Liver (tissue), 9 donors: ENCODE data around the gene ANKMY1. TPM values are rescaled to one million over a fixed set of nuclear protein-coding genes. Genes with fewer than 3 reads are reported as not detected.

Source experiments
- DNase-seq: peaks from one replicate; pipeline ENCODE4 v3.0.0-alpha.2; 2017; ENCODE audit warnings: low spot score
- H3K27ac ChIP-seq, 2 donors: one replicate each; pipeline ENCODE4 v1.7.0; 2013; ENCODE audit warnings: inconsistent platforms in 2 of 2, low read length in 2 of 2, control low read depth in 1 of 2, low read depth in 1 of 2, mild to moderate bottlenecking in 1 of 2
- H3K27me3 ChIP-seq, 4 donors: one replicate each; pipeline versions ENCODE4 v1.6.1 to v1.7.0; 2013; ENCODE audit warnings: low read length in 3 of 4, inconsistent platforms in 1 of 4, mild to moderate bottlenecking in 1 of 4, moderate library complexity in 1 of 4; ENCODE audit not compliant: control insufficient read depth in 4 of 4, insufficient read depth in 4 of 4
- H3K36me3 ChIP-seq, 4 donors: one replicate each; pipeline versions ENCODE4 v1.6.1 to v1.7.0; 2013; ENCODE audit warnings: low read length in 3 of 4, mild to moderate bottlenecking in 3 of 4, low read depth in 1 of 4, moderate library complexity in 1 of 4; ENCODE audit not compliant: control insufficient read depth in 4 of 4, insufficient read depth in 3 of 4
- H3K4me1 ChIP-seq, 4 donors: one replicate each; pipeline versions ENCODE4 v1.6.1 to v1.7.0; 2013; ENCODE audit warnings: low read length in 3 of 4, mild to moderate bottlenecking in 3 of 4, moderate library complexity in 1 of 4; ENCODE audit not compliant: control insufficient read depth in 4 of 4, insufficient read depth in 4 of 4
- H3K4me3 ChIP-seq, 3 donors: one replicate each; pipeline versions ENCODE4 v1.6.1 to v1.7.0; 2013; ENCODE audit warnings: low read length in 3 of 3, control low read depth in 1 of 3, low read depth in 1 of 3, mild to moderate bottlenecking in 1 of 3
- H3K9ac ChIP-seq, 2 donors: one replicate each; pipeline ENCODE4 v1.7.0; 2013; ENCODE audit warnings: low read length in 2 of 2, mild to moderate bottlenecking in 2 of 2, moderate library complexity in 2 of 2, control low read depth in 1 of 2, low read depth in 1 of 2
- H3K9me3 ChIP-seq, 4 donors: one replicate each; pipeline versions ENCODE4 v1.6.1 to v1.7.0; 2013; ENCODE audit warnings: low read length in 3 of 4; ENCODE audit not compliant: control insufficient read depth in 4 of 4
- ATF3 ChIP-seq: IDR thresholded peaks from 2 replicates; pipeline ENCODE4 v1.6.1; 2016; ENCODE audit warnings: antibody characterized with exemption
- CTCF ChIP-seq: fragments of 150-350 bp; IDR thresholded peaks from 2 replicates; pipeline ENCODE4 v1.5.1; 2017; ENCODE audit warnings: improper control_type of control experiment, low read depth, low read length; ENCODE audit not compliant: missing input control
- EGR1 ChIP-seq, 2 donors: IDR thresholded peaks; 2 replicates each; pipeline ENCODE4 v1.6.1; 2016 to 2018; ENCODE audit warnings: antibody characterized with exemption in 2 of 2, low read depth in 2 of 2
- FOXA1 ChIP-seq: IDR thresholded peaks from 2 replicates; pipeline ENCODE4 v1.6.1; 2016; ENCODE audit warnings: antibody characterized with exemption
- FOXA2 ChIP-seq: IDR thresholded peaks from 2 replicates; pipeline ENCODE4 v1.6.1; 2016; ENCODE audit warnings: antibody characterized with exemption
- GABPA ChIP-seq, 2 donors: IDR thresholded peaks in 1 of 2; conservative IDR thresholded peaks in 1 of 2; 2 replicates each; pipeline ENCODE4 v1.6.1; 2016; ENCODE audit warnings: antibody characterized with exemption in 2 of 2, mild to moderate bottlenecking in 1 of 2, moderate library complexity in 1 of 2
- HNF4A ChIP-seq, 2 donors: conservative IDR thresholded peaks; 2 replicates each; pipeline ENCODE4 v1.6.1; 2016; ENCODE audit warnings: antibody characterized with exemption in 2 of 2, mild to moderate bottlenecking in 2 of 2
- HNF4G ChIP-seq: IDR thresholded peaks from 2 replicates; pipeline ENCODE4 v1.6.1; 2016; ENCODE audit warnings: antibody characterized with exemption
- JUND ChIP-seq, 2 donors: IDR thresholded peaks; 2 replicates each; pipeline ENCODE4 v1.6.1; 2016; ENCODE audit warnings: antibody characterized with exemption in 2 of 2
- MAX ChIP-seq: IDR thresholded peaks from 2 replicates; pipeline ENCODE4 v1.6.1; 2016; ENCODE audit warnings: antibody characterized with exemption
- NR2F2 ChIP-seq: IDR thresholded peaks from 2 replicates; pipeline ENCODE4 v1.6.1; 2016; ENCODE audit warnings: antibody characterized with exemption
- RAD21 ChIP-seq, 2 donors: IDR thresholded peaks; 2 replicates each; pipeline ENCODE4 v1.6.1; 2016; ENCODE audit warnings: antibody characterized with exemption in 2 of 2, mild to moderate bottlenecking in 2 of 2
- REST ChIP-seq: IDR thresholded peaks from 2 replicates; pipeline ENCODE4 v1.6.1; 2016; ENCODE audit warnings: antibody characterized with exemption, mild to moderate bottlenecking
- SP1 ChIP-seq: IDR thresholded peaks from 2 replicates; pipeline ENCODE4 v1.6.1; 2018; ENCODE audit warnings: antibody characterized with exemption, mild to moderate bottlenecking
- TAF1 ChIP-seq: conservative IDR thresholded peaks from 2 replicates; pipeline ENCODE4 v1.6.1; 2016; ENCODE audit warnings: antibody characterized with exemption, mild to moderate bottlenecking
- YY1 ChIP-seq: IDR thresholded peaks from 2 replicates; pipeline ENCODE4 v1.6.1; 2016; ENCODE audit warnings: antibody characterized with exemption, mild to moderate bottlenecking
- ZBTB33 ChIP-seq: IDR thresholded peaks from 2 replicates; pipeline ENCODE4 v1.6.1; 2016; ENCODE audit warnings: antibody characterized with exemption
- WGBS: extraction: QIAGEN DNeasy Blood & Tissue Kit; methylation state at CpG from one replicate; pipeline ENCODE4 v1.1.7; 2013; 5-methylcytosine and 5-hydroxymethylcytosine counted together
- polyA plus RNA-seq, 2 donors: library from polyadenylated mRNA; stranded (reverse) in 1 of 2; unstranded in 1 of 2; fragments of 200-250 nt in 1 of 2; fragments of >200 nt in 1 of 2; fragmentation: Nextera tagmentation in 1 of 2; extraction: Ambion mirVana in 1 of 2; gene quantifications; one replicate each; pipeline versions ENCODE4 v1.2.1 to v1.2.3, GENCODE V29; 2013 to 2015
- total RNA-seq, 2 donors: library from RNA; depleted of rRNA; stranded (reverse); fragments of >200 nt; gene quantifications; one replicate each; pipeline ENCODE4 v1.2.3, GENCODE V29; 2014
- donor health status: healthy.
- donor health status: healthy.
- donor health status: healthy.
- donor health status: healthy.
- donor health status: healthy.

The ANKMY1 gene
- total and polyA plus RNA-seq, 4 donors: 2.5 to 12.8 (median 4.2) TPM

GRCh38 chr2:240499309-240500301, 58.2 kb downstream of the ANKMY1 start (continued):
- no peak for TF ChIP-seq RAD21 (IDR thresholded peaks at IDR 0.05)
- TF ChIP-seq HNF4A (conservative IDR thresholded peaks at IDR 0.05): no peak
- TF ChIP-seq FOXA2: no peak
- no peak for TF ChIP-seq FOXA1
- TF ChIP-seq MAX: no peak
- no peak for TF ChIP-seq TAF1
- TF ChIP-seq EGR1 (IDR thresholded peaks at IDR 0.05; ENCODE audit: low read depth in 2 of 2): no peak
- no peak for TF ChIP-seq CTCF
- no peak for TF ChIP-seq HNF4G
- no peak for TF ChIP-seq JUND (IDR thresholded peaks at IDR 0.05)

- H3K36me3 ChIP-seq: peaks cover 0 to 21% (median 5%) of the 10 kb centered on the region in 4 donors
- WGBS: 92% methylated on average over 9 of the region's 9 CpGs
- H3K4me1 ChIP-seq: no peaks in the 10 kb centered on the region
- H3K27me3 ChIP-seq: no peaks in the 10 kb centered on the region
- H3K4me3 ChIP-seq: no peak overlapping the region
- no peak overlapping the region for H3K27ac ChIP-seq
- no peak overlapping the region for H3K9ac ChIP-seq
- H3K9me3 ChIP-seq: no peaks in the 10 kb centered on the region
- TF ChIP-seq JUND (IDR thresholded peaks at IDR 0.05) (no peak), YY1 (no peak), FOXA1 (no peak), REST (no peak), FOXA2 (no peak), HNF4A (conservative IDR thresholded peaks at IDR 0.05) (no peak), GABPA (IDR thresholded peaks at IDR 0.05 in 1 of 2, conservative IDR thresholded peaks at IDR 0.05 in 1 of 2) (no peak), EGR1 (IDR thresholded peaks at IDR 0.05; ENCODE audit: low read depth in 2 of 2) (no peak), ZBTB33 (no peak), ATF3 (no peak), SP1 (no peak), NR2F2 (no peak)
- no peak for DNase-seq
Observed at GRCh38 chr2:240498958-240499260, 58.9 kb downstream of the ANKMY1 start.
